ENCODE data around the gene PKP3.

DNA sequence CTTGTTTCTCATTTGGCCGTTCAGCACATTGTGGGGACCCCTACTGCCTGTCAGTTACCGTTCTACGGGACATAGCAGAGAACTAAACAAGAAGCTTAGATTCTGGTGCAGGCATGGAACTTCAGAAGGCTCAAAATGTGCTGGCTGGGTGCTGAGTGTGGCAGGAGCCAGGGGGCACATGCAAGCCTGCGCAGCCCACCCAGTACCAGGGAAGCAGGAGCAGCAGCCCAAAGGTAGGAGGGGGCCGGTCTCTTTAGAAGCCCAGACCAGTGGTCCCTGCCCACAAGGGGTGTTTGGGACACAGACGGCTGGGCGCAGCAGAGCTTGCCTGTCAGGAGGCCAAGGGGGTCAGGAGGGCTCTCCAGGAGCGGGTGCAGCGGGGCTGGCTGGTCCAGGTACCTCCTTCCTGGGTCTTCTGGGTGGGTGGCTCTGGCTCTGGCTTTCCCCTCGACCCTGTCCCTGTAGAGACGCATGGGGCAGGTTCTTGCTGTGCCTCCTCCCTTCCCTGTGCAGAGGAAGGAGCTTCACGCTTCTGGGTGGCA, 58.3 kb downstream of the PKP3 start:
- no peak for TF ChIP-seq ESRRG (CRISPR knock-in tag; IDR thresholded peaks at IDR 0.05)
- TF ChIP-seq ZFP30 (CRISPR knock-in tag; IDR thresholded peaks at IDR 0.05), result no peak
- TF ChIP-seq ARNTL (CRISPR knock-in tag; IDR thresholded peaks at IDR 0.05; ENCODE audit: borderline replicate concordance, low read depth), result no peak
- TF ChIP-seq, protein P1, sequence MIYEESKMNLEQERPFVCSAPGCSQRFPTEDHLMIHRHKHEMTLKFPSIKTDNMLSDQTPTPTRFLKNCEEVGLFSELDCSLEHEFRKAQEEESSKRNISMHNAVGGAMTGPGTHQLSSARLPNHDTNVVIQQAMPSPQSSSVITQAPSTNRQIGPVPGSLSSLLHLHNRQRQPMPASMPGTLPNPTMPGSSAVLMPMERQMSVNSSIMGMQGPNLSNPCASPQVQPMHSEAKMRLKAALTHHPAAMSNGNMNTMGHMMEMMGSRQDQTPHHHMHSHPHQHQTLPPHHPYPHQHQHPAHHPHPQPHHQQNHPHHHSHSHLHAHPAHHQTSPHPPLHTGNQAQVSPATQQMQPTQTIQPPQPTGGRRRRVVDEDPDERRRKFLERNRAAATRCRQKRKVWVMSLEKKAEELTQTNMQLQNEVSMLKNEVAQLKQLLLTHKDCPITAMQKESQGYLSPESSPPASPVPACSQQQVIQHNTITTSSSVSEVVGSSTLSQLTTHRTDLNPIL (CRISPR knock-in tag; IDR thresholded peaks at IDR 0.05; ENCODE audit: low read depth), result no peak

Data from SK-N-SH treated with all-trans-retinoic acid at 6 μM for 48 hours (cell line).